GOT3 (cell line): ENCODE data around the gene RNF220.
A peak's percentile ranks its signal among the peaks of the same experiment; 100 is the strongest.

ENCODE experiments used
- DNase-seq: peaks from one replicate; lab custom pipeline; 2025; ENCODE audit warnings: mixed read lengths; lab: John Stamatoyannopoulos, UW

RNF220 gene

DNA sequence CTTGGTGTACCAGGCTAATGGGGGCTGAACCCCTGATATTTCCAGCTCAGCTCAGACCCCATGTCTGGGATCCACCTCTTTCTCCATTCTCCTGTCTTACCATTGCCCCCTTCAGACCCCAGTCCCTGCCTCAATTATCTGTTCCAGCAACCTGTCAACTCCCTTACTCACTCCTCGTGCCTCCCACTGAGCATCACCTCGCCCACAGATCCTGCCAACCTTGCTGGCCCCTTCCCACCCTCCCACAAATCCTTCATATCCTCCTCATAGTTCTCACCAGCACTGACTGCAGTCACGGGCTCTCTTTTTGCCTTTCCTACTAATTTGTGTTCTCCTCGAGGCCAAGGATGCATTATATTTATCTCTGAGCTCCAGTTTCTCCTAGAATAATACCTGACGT lies 206.4 kb downstream of the RNF220 start:
- no peak for DNase-seq

DNA sequence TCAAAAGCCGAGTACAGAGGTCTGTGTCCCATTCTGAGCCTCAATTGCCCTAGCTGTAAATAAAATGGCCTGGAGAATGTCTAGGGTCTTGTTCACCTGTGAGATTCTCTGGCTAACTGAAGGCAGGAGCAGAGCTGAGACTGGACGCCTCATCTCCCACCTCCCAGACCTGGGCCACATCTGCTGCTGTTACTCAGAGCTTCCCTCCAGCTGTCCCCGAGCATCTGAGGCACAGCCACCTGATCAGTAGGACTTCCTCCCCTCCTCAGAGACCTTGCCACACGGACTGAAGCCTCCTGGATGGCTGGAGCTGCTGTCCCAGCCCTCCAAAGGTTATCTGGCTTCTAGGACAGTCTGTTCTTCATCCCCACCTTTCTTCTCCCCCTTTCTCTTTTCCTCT lies 206.8 kb downstream of the RNF220 start:
- DNase-seq: no peak

DNA sequence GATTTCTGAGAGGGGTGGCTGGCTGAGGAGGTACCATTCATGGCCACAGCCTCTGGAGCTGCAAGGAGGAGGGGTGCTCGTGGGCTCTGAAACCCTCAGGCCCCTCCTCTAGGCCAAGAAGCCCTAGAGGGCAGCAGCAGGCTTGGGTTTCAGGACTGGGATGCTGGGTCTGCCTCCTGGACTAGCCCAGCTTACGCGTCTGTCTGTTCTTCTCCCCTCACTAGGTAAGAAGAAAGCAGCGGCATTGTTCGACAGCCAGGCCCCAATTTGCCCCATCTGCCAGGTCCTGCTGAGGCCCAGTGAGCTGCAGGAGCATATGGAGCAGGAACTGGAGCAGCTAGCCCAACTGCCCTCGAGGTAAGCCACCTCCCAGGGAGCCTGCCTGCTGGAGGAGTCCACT lies 208.9 kb downstream of the RNF220 start:
- no peak for DNase-seq

DNA sequence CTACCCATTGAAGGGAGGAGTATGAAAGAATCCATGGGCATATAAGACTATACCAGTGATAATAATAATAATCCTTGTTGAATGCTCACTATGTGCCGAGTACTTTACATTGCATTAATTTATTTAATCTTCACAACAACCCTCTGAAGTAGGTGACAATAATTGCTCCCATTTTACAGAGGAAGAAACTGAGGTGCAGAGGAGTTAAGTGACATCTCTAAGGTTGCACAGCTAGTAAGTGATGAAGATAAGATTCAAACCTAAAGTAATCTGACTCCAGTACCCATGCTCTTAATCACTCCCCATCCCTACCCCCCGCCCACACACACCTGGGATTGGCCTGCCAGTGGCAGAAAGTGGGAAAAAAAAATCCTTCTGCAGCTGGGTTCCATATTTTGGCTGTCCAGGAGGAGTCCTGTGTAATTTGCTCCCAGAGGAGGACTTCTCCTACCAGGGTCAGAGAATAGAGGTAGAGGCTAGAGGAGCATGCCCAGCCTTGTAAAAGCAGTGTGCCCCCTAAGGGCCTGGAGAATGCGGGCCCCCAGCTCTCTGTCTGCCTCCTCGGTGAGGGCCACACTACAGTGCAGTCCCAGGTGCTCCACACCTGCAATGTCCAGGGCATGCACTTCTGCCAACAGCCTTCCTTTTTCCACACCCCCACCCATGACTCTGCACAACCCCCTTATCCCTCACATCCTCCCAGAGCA lies 211.4 kb downstream of the RNF220 start:
- DNase-seq: no peak

- DNase-seq: no peak
Measured at GRCh38 chr1:44616991-44617702, 212.1 kb downstream of the RNF220 start.

DNA sequence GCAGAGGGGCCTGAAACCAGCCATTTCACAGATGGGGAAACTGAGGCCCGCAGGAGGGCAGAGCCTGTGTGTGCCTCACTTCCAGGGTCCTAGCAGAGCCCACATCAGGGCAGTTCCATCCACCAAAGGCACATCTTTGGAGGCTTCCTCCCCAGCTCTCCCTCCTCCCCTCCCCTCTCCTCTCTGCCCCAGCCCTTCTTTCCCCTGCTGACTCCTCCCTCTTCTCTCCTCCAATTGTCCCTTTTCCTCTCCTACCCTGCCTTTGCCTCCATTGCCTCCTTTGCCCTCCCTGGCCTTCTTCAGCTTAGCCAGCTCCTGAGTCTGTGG lies 212.6 kb downstream of the RNF220 start:
- DNase-seq: no peak

DNA sequence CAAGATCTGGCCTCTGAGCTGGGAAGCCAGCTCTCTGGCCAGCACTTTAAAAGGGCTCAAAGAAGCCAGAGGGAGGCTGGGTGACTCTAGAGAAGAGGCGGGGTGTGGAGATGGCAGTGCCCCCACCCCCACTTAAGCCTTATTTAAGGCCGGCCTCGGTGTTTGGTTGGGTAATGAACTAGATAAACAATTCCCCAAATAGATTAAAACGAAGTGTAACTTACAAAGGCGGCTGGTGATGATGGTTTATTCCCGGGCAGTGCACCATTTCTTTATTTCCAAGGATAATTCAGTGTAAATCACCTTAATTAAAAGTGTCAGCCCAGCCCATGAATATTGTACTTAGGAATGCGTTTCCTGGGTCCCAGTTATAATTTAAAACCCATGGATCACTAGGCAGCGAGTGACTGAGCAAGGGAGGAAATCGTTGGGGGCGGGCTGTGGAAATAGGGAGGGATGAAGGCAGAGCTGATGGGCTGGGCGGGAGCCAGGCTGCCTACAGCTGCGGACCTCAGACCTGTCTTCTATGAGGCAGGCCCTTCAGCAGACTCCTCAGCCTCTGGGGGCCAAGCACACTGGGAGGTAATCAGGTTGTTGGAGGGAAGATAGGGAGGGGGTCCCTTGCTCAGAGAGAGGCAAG lies 214.3 kb downstream of the RNF220 start:
- DNase-seq: no peak

- no peak for DNase-seq
Measured at GRCh38 chr1:44620072-44620471, 215.0 kb downstream of the RNF220 start.

DNA sequence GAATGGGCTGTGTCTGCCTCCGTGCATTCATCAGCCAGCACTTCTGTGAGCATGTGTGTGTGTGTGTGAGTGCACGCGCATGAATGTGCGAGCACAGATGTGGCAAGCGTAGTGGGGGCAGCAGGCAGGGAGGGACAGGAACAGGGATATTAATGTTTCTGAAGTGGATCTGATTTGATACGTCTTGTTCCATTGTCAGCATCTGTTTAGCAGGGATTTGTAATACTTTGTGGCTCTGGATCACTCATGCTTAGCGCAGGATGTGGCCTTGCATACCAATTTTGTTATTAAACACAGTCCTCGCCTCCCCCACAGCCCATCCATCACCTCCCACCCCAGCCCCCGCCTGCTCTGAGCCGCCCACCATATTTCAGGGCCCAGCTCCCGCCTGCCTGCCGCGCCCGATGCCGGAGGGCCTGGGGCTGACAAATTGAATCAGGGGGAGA lies 216.8 kb downstream of the RNF220 start:
- no peak for DNase-seq

- DNase-seq: no peak
Measured at GRCh38 chr1:44624268-44624901, 219.3 kb downstream of the RNF220 start.

DNA sequence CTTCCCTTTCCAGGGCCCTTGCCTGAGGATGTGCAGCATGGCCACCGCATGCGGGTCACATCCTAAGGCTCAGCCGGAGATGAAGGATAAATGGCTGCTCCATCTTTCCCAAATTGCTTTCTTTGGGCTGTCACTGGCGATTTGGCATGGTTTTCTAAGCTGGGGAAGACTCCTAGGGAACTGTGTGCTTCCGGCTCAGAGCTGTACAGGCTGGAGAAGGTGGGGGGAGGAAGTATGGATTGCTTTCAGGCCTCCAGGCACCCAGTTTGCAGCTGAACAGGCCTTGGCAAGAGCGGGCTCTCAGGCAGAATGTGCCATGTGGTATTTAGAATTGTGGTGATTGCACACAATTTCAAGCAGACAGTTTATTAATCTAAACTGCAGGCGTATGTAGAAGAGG lies 220.3 kb downstream of the RNF220 start:
- no peak for DNase-seq

DNA sequence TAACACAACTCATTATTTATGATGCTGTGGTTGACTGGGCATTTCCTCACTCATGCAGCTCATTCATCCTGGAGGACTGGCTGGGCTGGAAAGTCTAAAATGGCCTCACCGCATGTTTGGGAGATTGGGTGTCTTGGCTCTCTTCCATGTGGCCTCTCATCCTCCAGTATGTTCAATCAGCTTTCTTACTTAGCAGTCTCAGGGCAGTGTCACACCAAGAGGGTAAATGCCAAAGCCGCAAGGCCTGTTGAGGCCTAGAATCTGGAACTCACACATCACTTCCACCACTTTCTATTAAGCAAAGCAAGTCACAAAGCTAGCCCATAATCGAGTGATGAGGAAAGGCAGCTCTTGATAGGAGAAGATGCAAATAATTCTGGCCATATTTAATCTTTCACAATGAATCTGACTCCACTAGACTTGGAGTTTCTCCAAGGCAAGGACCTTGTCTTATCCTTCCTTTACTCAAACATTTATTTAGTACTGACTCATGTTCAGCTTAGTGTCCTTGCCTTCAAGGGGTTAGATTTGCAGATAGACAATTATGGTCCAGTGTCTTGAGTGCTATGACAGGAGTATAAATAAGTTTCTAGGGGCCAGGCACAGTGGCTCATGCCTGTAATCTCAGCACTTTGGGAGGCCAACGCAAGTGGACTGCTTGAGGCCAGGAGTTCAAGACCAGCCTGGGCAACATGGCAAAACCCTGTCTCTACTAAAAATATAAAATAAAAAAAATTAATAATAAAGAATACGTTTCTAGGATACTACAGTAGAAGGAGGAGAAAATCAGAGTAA lies 224.1 kb downstream of the RNF220 start:
- no peak for DNase-seq

- DNase-seq: no peak
Measured at GRCh38 chr1:44630116-44630515, 225.1 kb downstream of the RNF220 start.

DNA sequence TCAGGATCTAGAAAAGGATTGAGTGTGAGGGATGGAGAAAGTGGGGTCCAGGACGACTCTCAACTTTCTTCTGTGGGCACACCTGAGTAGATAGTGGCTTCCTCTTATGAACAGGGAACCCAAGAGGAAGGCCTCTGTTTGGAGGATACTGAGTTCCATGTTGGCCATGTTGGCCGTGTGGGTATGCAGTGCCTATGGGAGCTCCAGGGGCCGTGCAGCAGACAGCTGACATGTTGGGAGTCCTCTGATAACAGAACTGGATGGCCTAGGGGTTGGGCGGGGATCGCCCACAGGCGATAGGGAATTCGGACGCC lies 226.2 kb downstream of the RNF220 start:
- DNase-seq: no peak

DNA sequence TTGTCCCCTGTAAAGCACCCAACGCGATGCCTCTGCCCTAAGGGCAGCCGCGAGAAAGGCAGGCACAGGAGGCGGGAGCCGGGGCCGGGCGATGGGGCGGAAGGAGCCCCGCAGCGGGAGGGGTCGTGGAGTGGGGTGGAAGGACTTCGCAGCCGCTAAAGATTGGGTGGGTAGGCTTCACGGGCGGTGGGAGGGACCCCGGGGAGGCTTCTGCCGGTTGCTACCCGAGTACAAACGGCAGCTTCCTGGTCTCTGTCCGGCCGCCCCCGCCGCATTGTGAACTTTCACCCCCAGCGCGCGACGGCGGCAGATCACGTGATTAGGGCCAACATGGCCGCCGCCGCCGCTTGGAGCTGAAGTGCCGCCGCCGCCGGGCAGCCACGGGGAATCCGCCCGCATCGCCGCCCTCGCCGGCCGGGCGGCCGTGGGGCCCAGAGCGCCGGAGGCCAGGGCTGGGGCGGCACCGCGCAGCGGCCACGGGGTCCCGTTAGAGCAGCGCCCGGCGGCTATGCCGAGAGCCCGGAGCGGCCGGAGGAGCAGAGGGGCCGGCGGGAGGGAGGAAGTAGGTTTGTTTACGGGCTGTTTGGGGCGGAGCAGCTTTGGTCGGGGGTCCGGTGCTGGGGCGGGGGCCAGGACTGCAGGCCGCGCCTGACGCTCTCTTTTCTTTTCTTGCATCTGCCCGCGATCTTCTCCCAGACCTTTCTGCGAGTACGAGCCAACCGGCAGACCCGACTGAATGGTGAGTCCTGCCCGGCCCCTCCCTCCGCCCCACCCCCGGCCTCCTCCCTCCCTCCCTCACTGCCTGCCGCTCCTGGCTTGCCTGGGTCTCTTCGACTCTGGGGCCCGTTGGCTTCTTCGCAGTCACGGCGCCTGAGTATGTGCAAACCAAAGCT lies 226.8 kb downstream of the RNF220 start:
- peak; percentile 76 for DNase-seq

GRCh38 chr1:44632598-44632997 lies 227.5 kb downstream of the RNF220 start:
- DNase-seq: no peak

GRCh38 chr1:44634606-44635189 lies 229.6 kb downstream of the RNF220 start:
- no peak for DNase-seq

- no peak for DNase-seq
Measured at GRCh38 chr1:44635439-44635838, 230.4 kb downstream of the RNF220 start.

DNA sequence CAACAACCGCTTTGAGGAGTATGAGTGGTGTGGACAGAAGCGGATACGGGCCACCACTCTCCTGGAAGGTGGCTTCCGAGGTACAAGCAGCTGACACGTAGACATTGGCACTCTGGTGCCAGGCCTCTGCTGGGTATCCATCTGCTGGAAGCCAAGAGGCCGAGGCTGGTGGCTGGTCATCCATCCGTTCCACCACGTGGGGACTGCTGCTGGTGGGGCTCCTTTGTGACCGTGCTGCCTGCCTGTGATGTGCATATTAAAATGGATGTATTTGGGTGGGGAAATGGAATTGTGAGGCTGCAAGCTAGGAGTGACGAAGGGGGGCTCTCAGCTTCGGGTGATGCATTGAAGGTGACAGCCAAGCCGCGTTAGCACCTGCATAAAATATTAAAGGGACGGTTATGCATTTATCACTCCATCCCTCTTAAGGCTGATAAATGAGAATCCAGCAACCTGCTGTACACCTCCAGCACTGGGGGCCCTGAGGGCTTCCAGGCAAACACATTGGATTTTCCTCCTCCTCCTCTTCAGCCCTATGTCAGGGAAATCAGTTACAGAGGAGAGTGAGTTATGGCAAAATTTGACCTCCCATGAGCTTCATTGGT lies 231.1 kb downstream of the RNF220 start:
- DNase-seq: no peak
